Hepatocyte (in vitro differentiated cells): ENCODE data around the gene CYFIP1. TPM values are rescaled to one million over a fixed set of nuclear protein-coding genes. Genes with fewer than 3 reads are reported as not detected.
"Not testable (repeated sequence)": the region's sequence is repeated elsewhere in the genome, so short reads cannot be mapped to it uniquely, and the experiment has no call there.

Experiments used
- DNase-seq: peaks from one replicate; pipeline ENCODE4 v3.0.0-alpha.2; 2016; ENCODE audit warnings: low spot score
- H2AFZ ChIP-seq: fragments of 200-600 bp; sonication (generic); 2 replicates; pipeline ENCODE4 v1.6.0; 2016; ENCODE audit warnings: antibody characterized with exemption, mild to moderate bottlenecking
- H3K27ac ChIP-seq: fragments of 200-600 bp; sonication (generic); 2 replicates; pipeline ENCODE4 v1.5.1; 2016; ENCODE audit warnings: mild to moderate bottlenecking
- H3K27me3 ChIP-seq: fragments of 200-600 bp; sonication (generic); 2 replicates; pipeline ENCODE4 v1.6.1; 2016
- H3K36me3 ChIP-seq: fragments of 200-600 bp; sonication (generic); replicated peaks from 2 replicates; pipeline ENCODE4 v1.5.1; 2016; ENCODE audit warnings: low read depth; ENCODE audit not compliant: insufficient read depth
- H3K4me1 ChIP-seq: fragments of 200-600 bp; sonication (generic); 2 replicates; pipeline ENCODE4 v1.5.1; 2016; ENCODE audit warnings: mild to moderate bottlenecking, moderate library complexity; ENCODE audit not compliant: insufficient read depth
- H3K4me2 ChIP-seq: fragments of 200-600 bp; sonication (generic); 2 replicates; pipeline ENCODE4 v1.6.0; 2016
- H3K4me3 ChIP-seq: fragments of 200-600 bp; sonication (generic); 2 replicates; pipeline ENCODE4 v1.5.1; 2016; ENCODE audit warnings: mild to moderate bottlenecking
- H3K79me2 ChIP-seq: fragments of 200-600 bp; sonication (generic); 2 replicates; pipeline ENCODE4 v1.6.0; 2017; ENCODE audit warnings: mild to moderate bottlenecking
- H3K9me2 ChIP-seq: fragments of 200-600 bp; sonication (generic); replicated peaks from 2 replicates; pipeline ENCODE4 v1.6.0; 2017; ENCODE audit warnings: mild to moderate bottlenecking; ENCODE audit not compliant: insufficient read depth
- H3K9me3 ChIP-seq: fragments of 200-600 bp; sonication (generic); 2 replicates; pipeline ENCODE4 v1.5.1; 2016; ENCODE audit warnings: low read depth, mild to moderate bottlenecking
- H4K20me1 ChIP-seq: fragments of 200-600 bp; sonication (generic); 2 replicates; pipeline ENCODE4 v1.6.0; 2016; ENCODE audit warnings: mild to moderate bottlenecking; ENCODE audit not compliant: insufficient read depth, poor library complexity, severe bottlenecking
- CTCF ChIP-seq: fragments of 200-600 bp; sonication (generic); IDR thresholded peaks from 2 replicates; pipeline ENCODE4 v1.5.1; 2016; ENCODE audit warnings: antibody characterized with exemption, mild to moderate bottlenecking; ENCODE audit not compliant: poor library complexity
- EZH2 ChIP-seq: fragments of 200-600 bp; sonication (generic); IDR thresholded peaks from 2 replicates; pipeline ENCODE4 v1.6.1; 2016; ENCODE audit warnings: antibody characterized with exemption, mild to moderate bottlenecking, borderline replicate concordance
- EZH2phosphoT487 ChIP-seq: fragments of 200-600 bp; sonication (generic); IDR thresholded peaks from one replicate; pipeline ENCODE4 v1.6.1; 2018; ENCODE audit warnings: antibody characterized with exemption, mild to moderate bottlenecking, low read depth, moderate library complexity; ENCODE audit not compliant: unreplicated experiment, severe bottlenecking
- WGBS: methylation state at CpG from one replicate; pipeline ENCODE4 v1.1.6; 2016; ENCODE audit warnings: low lambda C conversion rate; ENCODE audit errors: missing lambda C conversion rate; 5-methylcytosine and 5-hydroxymethylcytosine counted together
- polyA plus RNA-seq: library from polyadenylated mRNA; unstranded; fragments of >200 nt; fragmentation: Nextera tagmentation; extraction: Ambion mirVana; gene quantifications from 2 replicates; pipeline ENCODE4 v1.2.1, GENCODE V29; 2016
- total RNA-seq: library from RNA; depleted of rRNA; stranded (reverse); fragments of >200 nt; gene quantifications from 2 replicates; pipeline ENCODE4 v1.2.3, GENCODE V29; 2014

Gene CYFIP1
- total and polyA plus RNA-seq, 2 experiments from 2014 or later: 73.4 to 92.2 TPM

GRCh38 chr15:23014394-23015000 lies 34.3 kb upstream of the CYFIP1 start:
- Histone ChIP-seq H3K36me3 (no peaks in the 10 kb centered on the region), H3K4me2 (no peak overlapping the region), H3K79me2 (no peaks in the 10 kb centered on the region), H4K20me1 (no peaks in the 10 kb centered on the region), H3K4me1 (no peaks in the 10 kb centered on the region), H3K27ac (no peak overlapping the region), H3K9me3 (no peaks in the 10 kb centered on the region), H3K27me3 (no peaks in the 10 kb centered on the region), H2AFZ (no peak overlapping the region), H3K4me3 (no peak overlapping the region), H3K9me2 (no peaks in the 10 kb centered on the region)
- no peak for DNase-seq
- TF ChIP-seq CTCF (no peak), EZH2 (no peak), EZH2phosphoT487 (no peak)
- 90% methylated on average over 3 of the region's 3 CpGs for WGBS

- Histone ChIP-seq H3K4me3 (no peak overlapping the region), H2AFZ (no peak overlapping the region), H3K27me3 (no peaks in the 10 kb centered on the region), H4K20me1 (no peaks in the 10 kb centered on the region), H3K9me3 (no peaks in the 10 kb centered on the region), H3K36me3 (no peaks in the 10 kb centered on the region), H3K79me2 (no peaks in the 10 kb centered on the region), H3K27ac (no peak overlapping the region), H3K9me2 (no peaks in the 10 kb centered on the region), H3K4me2 (no peak overlapping the region), H3K4me1 (no peaks in the 10 kb centered on the region)
- no peak for TF ChIP-seq EZH2phosphoT487
- no peak for DNase-seq
- 98% methylated on average over 5 of the region's 5 CpGs for WGBS
Observed at GRCh38 chr15:23013681-23014080, 33.5 kb upstream of the CYFIP1 start.

GRCh38 chr15:23012616-23013015 lies 32.4 kb upstream of the CYFIP1 start:
- H3K4me2 ChIP-seq, H3K9me2 ChIP-seq, H3K9me3 ChIP-seq, H4K20me1 ChIP-seq, H3K4me1 ChIP-seq, H3K27me3 ChIP-seq, H2AFZ ChIP-seq, H3K36me3 ChIP-seq, DNase-seq, H3K79me2 ChIP-seq, H3K27ac ChIP-seq, H3K4me3 ChIP-seq: not testable (repeated sequence)
- WGBS: 82% methylated on average over 9 of the region's 9 CpGs

- no peaks in the 10 kb centered on the region for H3K9me3 ChIP-seq
- no peak for TF ChIP-seq CTCF
- no peak for TF ChIP-seq EZH2phosphoT487
- no peak for TF ChIP-seq EZH2
- H3K27me3 ChIP-seq: no peaks in the 10 kb centered on the region
- no peak overlapping the region for H3K4me3 ChIP-seq
- no peaks in the 10 kb centered on the region for H3K79me2 ChIP-seq
- no peaks in the 10 kb centered on the region for H4K20me1 ChIP-seq
- no peaks in the 10 kb centered on the region for H3K4me1 ChIP-seq
- no peak overlapping the region for H3K4me2 ChIP-seq
- H3K9me2 ChIP-seq: no peaks in the 10 kb centered on the region
- no peaks in the 10 kb centered on the region for H3K36me3 ChIP-seq
- 97% methylated on average over 5 of the region's 5 CpGs for WGBS
- DNase-seq: no peak
- no peak overlapping the region for H2AFZ ChIP-seq
- H3K27ac ChIP-seq: no peak overlapping the region
Observed at GRCh38 chr15:23003736-23004135, 23.6 kb upstream of the CYFIP1 start.
